ELF-1 (cell line): ENCODE data around the gene TRPC4.

ENCODE experiments used
- DNase-seq: peaks from one replicate; pipeline ENCODE4 v3.0.0-alpha.2; 2016; ENCODE audit warnings: low read depth, low spot score

Gene TRPC4

DNA sequence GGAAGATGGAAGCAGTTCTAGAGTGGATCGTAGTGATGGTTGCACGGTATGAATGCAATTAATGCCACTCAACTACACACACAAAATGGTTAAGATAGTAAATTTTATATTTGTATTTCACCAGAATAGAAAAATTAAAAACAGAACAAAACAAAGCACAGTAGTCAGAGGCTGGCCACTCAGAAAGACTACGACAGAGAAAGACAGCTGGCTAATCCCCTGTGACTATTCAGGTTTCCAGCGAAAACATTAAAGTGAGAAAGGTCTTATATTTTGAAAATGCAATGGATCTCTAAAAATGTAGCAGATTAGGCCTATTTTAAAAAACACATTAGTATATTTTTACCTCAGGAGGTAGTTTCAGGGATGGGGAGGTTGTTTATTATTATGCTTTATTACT is 139.7 kb downstream of the TRPC4 start:
- DNase-seq = no peak

DNA sequence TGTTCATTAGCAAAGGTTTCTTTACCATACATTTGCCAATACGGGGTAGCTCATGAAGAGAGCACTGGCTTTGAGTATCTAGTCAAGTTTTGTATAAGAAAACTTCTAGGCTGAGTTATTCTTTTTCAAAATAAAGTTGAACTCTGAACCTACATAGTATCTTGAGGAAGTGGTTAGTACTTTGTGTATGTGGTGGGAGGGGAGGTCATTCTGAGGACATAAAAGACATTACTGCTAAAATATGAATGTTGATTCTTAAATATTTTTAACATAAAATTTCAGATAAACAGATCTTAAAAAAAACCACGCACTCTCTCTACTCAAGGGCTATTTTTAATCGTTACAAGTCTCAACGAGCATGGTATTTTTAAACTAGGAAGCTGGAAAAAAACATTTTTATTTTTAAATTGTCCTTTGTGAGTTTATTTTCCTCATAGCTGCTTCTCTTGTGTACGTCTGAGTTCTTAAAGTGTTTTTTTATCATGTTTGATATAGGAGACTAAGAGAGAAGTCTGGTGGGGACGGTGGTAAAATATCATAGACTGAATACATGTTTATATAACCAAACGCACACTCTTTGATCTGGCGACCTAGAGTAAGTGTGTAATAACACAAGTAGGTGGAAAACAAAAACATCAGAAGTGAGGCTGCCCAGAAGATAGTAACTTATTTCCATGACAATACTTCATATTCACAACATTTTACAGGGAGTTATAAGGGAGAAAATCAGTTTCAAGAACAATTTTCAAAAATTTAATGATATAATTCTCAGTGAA is 153.0 kb downstream of the TRPC4 start:
- DNase-seq = no peak

DNA sequence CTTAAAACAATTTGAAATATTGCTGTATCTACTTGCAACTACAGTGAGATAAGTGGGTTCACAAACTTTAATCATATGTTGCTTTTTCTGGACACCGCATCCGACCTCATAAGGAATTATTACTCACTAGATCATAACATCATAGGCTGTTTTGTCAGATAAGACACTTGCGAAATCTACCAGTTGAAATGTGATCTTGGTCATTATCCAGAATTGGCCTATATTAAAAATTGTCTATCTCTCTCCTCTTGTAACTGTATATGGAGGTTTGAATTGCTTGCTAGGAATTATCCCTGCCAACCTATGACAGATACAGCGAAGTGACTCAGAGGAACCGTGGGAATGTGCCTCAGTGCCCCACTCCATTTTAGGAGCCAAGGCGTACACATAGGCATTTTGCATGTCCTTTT is 154.0 kb downstream of the TRPC4 start:
- no peak for DNase-seq

DNA sequence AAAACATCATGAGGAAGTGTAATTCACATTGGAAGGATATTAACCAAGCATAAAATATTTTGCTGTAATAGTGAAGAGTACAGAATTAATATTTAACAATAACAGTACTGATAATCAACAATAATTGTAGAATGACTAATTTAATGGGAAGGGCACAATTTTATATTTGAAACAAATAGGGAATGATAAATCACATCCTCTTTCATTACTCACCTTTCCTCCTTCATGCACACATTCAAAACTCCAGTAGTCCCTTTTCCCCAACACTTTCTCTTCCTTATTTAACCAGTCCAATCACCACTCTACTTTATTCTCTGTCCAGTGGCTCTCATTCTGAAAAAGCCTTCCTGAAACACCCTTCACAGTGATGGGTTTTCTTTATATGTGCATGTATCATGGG is 160.3 kb downstream of the TRPC4 start:
- no peak for DNase-seq

DNA sequence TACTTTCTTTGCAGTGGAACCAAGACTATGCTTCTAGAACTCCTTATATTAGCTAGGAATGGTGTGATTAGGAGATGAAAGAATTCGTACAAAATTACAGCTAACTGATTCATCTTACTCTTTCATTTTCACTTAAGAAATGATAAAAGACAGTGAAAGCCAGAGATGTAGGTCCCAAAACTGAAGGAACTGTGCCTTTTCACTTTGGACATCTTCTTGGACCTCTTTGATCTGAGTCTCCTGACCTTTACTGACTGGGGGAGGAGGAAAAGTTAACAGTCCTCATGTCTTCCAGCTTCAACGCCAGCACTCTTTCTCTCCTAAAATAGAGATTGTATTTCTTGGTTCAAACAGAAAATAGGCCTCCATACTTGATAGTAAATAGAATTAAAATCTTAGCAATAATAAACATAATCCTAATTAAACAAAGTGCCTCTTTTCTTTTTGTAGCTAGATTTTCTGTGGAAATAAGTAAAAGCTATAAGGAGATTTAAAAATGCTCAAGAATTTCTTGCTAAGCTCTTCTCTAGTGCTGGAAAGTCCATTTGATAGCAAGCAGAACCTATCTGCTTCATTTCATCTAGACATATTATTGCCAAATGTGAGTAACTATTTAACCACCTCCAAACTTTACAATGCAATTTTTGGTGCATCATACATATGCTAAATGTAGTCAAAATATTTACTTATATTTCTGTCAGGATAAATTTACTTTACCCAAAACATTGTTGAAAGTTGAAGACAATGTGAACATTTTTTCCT is 161.7 kb downstream of the TRPC4 start:
- DNase-seq = no peak

DNA sequence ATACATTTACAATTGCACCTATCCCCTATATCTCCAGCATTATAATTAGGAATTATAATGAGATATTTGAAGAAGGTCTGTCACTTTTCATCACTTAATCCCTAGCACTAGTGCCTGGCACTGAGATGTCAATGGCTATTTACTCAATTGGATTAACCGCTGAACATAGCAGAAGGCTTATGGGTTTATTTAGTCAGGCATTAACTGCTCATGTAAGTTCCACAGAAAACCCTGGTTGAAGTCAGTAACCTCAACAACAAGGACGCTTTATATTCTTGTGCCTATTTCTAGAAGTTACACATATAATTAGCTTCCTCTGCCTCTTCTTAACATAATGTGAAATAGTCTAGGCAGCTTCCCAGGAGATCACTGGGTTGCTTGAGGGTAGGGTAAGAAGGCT is 163.5 kb downstream of the TRPC4 start:
- DNase-seq = no peak

DNA sequence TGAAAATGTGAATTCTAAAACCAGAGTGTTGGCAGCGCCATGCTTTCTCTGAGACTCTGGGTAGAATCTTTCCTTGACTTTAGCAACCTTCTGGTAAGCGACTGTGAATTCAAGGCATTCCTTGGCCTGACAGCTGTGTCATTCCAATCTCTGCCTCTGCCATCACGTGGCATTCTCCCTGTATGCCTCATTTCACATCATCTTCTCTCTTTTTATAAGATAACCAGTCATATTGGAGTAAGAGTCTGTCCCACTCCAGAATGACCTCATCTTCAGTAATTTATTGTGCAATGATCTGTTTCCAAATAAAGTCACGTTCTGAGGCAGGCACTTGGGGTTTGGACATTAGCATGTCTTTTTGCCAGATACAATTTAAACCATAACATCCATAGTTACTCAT is 167.6 kb downstream of the TRPC4 start:
- no peak for DNase-seq

DNA sequence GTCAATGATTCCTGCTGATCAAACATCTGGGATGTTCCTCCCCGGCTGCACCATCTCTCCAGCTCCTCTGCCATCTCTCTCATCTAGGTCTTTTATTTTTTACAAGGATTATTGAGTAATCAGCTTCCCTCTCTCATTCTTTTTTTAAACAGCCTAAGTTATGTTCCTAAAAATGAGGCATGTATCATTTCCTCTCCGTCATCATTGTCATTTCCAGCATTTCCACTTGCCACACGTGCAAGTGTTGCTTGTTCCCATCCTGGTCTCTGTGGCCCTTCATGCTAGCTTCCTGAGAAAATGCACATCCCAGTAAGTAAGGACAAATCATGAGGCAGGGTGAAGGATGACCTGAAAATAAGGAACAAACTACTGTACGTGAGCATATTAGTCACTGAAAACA is 168.3 kb downstream of the TRPC4 start:
- no peak for DNase-seq

DNA sequence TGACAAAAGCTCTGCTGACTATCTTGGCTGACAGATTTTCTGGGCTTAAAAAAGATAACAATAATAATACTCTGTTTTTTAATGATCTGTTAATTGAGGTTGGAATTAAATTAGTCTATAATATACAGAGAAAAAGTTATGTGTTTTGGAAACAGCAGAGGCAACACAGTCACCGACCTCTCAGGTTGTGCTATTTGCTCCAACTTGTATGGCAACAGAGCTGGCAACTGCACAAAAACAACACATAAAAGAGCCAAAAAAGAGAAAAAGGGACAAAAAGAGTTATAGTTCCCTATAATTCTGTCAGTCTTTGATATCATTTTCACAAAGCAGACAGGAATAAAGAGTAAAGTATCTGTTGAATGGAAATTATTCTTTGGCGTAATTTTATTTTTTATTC is 168.7 kb downstream of the TRPC4 start:
- DNase-seq = no peak

DNA sequence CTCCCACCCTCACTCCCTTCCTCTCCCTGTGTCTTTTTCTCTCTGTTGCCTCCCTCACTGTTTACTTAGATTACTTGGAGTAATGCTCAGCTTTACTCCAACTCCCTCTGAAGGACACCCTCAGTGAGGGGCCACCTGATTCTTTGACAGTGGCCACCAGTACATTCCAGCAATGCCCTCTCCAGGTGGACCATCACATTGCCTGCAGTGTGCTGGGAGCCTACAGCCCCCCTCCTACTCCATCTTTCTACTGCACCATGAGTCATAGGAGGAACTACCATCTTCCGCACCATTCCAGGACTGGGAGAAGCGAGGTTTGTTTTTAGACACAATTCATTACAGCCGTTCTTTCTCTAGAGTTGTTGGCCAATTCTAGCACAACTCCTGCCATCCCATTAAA is 174.4 kb downstream of the TRPC4 start:
- DNase-seq = no peak

DNA sequence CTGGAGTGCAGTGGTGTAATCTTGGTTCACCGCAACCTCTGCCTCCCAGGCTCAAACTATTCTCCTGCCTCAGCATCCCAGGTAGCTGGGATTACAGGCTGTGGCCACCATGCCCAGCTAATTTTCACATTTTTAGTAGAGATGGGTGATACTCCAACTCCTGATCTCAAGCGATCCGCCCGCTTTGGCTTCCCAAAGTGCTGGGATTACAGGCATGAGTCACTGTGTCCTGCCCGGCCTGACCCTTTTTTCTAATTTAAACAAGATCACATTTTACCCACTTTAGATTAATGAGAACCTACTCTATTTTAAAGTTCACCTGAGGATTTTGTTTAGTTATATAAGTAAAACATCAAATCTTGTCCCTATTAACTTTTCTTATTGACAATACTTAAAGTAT is 179.2 kb downstream of the TRPC4 start:
- DNase-seq = no peak

DNA sequence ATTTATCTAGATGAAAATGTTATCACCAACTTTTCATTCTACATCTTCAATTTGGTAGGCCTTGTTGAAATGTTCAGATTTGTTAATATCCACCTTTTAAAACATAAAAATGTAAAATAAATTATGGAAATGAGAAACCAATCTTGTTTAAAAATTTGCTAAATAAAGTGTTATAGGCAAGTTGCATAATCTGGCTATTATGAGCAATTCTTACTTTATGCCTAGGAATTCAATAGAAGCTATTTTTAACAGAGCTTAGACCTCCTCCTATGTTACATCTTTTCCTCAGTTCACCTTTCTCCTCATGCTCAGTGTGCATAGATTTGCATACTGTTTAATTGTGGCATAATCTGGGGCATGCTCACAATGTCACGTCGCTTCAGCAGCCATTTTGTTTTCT is 183.1 kb downstream of the TRPC4 start:
- no peak for DNase-seq

DNA sequence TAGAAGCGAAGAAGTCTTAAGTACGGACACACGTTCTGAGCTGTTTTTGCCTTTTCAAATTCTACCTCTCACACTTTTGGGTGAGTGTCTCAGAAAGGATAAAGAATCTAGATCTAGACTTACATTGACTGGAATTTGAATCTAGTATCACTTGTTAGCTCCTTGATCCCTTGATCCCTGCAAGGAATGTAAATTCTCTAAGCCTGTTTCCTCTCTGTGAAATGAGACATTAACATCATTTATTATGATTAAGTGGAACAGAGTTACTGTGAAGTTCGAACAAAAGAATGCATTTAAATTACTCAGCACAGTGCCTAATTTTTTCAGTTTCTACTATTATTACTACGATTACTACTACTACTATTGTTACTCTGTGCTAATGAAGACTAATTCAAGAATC is 184.4 kb downstream of the TRPC4 start:
- no peak for DNase-seq

DNA sequence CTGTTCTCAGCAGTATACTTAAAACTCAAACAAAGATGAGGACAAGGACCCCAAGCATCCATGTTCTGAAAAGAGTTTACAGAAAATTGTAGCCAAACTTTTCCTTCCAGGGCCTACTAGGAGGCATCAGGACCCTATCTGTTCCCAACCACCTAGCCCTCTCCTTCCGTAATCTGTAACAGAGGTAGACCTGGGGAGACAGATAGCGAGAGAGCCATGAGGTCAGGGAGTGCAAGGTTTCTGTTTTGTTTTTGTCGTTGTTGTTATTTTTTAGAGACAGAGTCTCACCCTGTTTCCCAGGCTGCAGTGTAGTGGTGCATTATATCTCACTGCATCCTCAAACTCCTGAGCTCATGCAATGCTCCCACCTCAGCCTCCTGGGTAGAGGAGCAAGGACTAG is 187.1 kb downstream of the TRPC4 start:
- no peak for DNase-seq

DNA sequence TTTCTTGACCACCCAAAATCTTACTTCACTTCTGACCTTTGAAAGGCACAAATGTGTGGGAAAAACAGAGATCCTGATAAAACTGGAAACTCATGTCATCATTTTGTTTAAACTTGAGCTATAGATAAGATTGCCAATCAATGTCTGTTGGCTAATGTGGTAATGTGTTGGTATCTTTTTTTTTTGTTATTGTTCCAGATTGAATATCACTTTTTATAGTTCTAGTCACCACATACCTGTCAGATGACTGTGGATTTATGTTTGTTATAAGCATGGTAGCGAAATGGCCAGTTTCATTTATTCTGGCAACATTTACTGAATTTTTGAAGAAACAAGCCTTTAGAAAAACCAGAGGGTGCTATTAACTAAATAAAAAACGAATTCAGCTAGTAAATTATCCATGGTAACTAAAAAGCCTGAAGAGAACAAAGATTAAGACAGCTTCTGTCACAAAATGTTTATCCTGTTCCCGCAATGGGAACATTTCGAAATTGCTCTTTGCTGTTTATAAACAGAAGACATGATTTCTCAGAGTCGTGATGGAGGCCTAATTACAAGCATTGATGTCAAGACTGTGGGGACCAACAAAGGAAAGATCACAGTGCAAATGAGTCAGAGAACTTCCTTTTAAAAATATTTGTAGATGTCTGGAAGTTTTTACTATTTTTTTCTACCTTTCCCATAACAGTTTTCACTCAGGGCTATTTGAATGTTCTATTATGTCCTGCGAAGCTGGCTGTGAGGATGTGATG is 188.1 kb downstream of the TRPC4 start:
- no peak for DNase-seq

DNA sequence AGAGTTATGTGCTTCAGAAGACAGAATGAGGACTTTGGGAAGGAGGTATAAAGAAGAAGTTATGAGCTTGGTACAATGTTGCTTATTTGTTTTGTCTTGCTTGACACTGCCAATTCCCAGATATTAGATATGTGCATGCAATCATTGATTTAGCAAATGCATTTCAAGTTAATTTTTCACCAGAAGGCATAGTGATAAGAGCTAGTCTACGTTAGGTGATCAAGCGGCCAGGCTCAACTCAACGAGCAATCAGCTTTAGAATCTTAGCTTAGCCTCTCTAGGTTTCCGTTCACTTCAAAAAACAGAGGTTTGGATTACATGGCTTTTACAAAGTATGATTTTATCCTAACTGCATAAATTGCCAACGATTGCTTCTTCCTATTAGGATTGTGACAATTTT is 189.4 kb downstream of the TRPC4 start:
- no peak for DNase-seq

DNA sequence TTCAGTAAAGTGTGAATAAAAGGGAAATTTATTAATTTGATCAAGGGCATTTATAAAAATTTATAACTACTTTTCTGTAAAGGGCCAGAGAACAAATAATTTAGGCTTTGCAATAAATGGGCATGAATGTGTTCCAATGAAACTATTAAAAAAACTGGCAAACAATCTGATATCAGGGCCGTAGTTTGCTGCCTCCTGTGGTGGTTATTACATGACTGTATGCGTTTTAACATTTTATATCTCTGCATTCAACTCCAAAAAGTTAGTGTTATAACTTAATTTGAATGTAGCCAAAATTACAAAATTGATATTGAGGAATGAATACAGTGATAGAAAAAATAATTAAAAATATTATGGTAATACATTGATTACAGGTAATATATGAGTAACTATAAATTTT is 190.5 kb downstream of the TRPC4 start:
- no peak for DNase-seq

DNA sequence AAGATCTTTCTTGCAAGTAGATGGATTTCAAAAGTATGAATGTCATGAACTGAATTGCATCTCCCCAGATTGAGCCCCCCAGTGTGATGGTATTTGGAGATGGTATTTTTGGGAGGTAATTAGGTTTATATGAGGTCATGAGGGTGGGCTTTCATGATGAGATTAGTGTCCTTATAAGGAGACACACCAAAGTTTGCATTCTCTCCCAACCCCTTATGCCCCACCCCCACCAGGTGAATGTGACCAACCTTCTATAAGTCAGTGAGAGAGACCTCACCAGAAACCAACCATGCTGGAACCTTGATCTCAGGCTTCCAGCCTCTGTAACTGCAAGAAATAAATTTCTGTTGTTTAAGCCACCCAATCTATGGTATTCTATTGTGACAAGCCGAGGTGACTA is 199.7 kb downstream of the TRPC4 start:
- DNase-seq = no peak

DNA sequence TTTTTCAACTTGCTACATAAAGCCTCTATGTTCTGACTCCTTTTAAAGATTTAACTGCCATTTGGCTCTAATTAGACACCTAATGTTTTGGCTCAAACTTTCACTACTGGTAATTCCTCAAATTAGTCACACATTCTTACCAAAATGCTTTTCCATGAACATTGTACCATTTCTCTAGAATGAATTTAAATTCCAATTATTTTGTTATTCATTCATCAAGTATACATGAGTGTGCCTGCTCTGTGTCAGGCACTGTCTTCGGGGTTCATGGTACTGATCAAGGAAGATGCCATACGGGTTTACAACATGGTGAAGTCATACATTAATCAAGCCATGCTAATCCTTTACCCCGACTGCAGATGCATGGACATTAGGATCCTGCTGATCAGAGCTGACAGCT is 201.9 kb downstream of the TRPC4 start:
- DNase-seq = no peak

DNA sequence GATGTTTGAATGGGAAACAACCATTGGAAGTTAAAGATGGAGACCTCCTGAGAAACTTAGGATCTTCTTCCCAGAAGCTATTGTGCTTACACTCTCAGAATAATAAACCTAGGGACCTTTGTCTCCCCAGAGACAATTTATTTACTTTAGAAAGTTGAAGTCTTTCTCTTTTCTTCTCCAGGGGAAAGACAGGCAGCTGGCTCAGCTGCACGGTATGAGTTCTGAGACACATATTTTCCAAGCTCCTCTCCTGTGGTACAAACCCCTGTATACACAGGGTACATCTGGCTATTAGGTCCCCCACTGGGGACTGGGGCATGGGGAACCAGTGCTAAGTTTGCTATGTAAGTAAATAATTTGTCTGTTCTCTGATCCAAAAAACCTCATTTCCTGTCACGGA is 203.5 kb downstream of the TRPC4 start:
- DNase-seq = no peak

DNA sequence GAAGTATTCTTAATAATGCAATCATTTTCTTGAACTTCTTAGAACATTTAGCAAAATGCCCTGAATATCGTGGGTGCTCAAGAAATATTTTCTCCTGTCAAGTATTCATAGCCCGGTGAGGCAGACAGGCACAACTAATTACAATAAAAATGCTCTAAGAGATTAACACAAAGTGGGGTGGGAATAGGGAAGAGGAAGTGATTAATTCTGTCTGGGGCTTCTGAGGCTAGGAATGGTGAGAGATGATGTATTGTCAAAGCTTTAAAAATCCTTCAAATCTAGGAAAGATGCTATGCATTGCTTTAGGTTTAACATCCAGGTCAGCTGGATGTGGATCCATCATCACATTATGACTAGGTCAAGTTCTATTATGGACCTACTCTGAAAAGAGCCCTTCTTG is 204.2 kb downstream of the TRPC4 start:
- DNase-seq = no peak

DNA sequence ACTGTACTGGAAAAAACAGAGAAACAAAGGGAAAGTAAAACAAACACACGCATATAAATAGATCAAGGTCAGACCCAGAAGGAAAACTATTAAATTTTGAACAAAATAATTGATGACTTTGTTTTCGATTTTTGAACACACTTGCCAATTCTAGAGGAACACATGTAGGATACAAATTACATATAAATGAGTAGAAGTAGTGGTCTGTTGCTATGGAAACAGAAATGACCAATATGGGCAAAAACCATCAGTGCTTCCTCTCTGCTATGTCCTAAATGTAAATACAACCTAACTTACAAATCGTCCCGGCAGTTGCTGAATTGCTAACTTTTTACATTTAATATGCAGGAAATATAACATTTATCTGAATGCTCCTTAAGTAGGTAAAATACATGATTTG is 205.8 kb downstream of the TRPC4 start:
- no peak for DNase-seq

DNA sequence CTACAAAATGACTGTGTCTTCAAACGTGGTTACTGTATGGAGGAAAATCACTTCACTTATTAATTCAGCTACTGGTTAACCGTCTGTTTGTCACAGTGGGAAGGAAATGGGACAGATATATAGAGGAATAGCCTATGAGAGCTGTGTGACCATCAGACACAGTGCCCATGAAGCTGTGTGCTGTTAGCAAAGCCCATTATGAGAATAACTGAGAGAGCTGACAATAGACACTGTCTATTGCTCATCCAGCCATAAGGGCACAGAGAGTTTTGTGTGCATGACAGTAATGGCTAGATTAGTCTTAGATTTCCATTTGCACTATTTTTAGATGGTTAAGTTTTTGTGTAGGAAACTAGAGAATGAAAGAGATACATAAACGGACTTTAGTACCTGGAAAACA is 206.9 kb downstream of the TRPC4 start:
- DNase-seq = no peak
